Calu3 (cell line): ENCODE measurements around the gene CAPG. TPM values are rescaled to one million over a fixed set of nuclear protein-coding genes. Genes with fewer than 3 reads are reported as not detected.

Experiments used
- BruUV-seq: library from RNA; stranded (reverse); fragments of 400-500 nt; replicated peaks from 2 replicates; lab custom pipeline; 2021; lab: Mats Ljungman, UMichigan
- CTCF ChIA-PET: fragments of 300-600 bp; sonication (Branson Sonifier 250); formaldehyde crosslinking; loops from one replicate; lab custom pipeline; 2022; ENCODE audit warnings: antibody characterized with exemption; lab: Charles Lee
- DNase-seq: peaks from one replicate; pipeline ENCODE4 v3.0.0; 2022
- H3K27ac Mint-ChIP-seq: one replicate; pipeline ENCODE4 v1.8.0; 2022; ENCODE audit warnings: mixed read lengths; ENCODE audit not compliant: unreplicated experiment
- H3K27me3 Mint-ChIP-seq: one replicate; pipeline ENCODE4 v1.8.0; 2022; ENCODE audit warnings: mixed read lengths; ENCODE audit not compliant: unreplicated experiment
- H3K36me3 Mint-ChIP-seq: one replicate; pipeline ENCODE4 v1.8.0; 2022; ENCODE audit warnings: mild to moderate bottlenecking, moderate library complexity, mixed read lengths; ENCODE audit not compliant: insufficient read depth, unreplicated experiment
- H3K4me1 Mint-ChIP-seq: one replicate; pipeline ENCODE4 v1.8.0; 2022; ENCODE audit warnings: mild to moderate bottlenecking, low read depth, mixed read lengths; ENCODE audit not compliant: unreplicated experiment
- H3K4me3 Mint-ChIP-seq: one replicate; pipeline ENCODE4 v1.8.0; 2022; ENCODE audit warnings: mild to moderate bottlenecking, low read depth, moderate library complexity, mixed read lengths; ENCODE audit not compliant: unreplicated experiment
- H3K9me3 Mint-ChIP-seq: one replicate; pipeline ENCODE4 v1.8.0; 2022; ENCODE audit warnings: low read depth, mixed read lengths; ENCODE audit not compliant: unreplicated experiment
- intact Hi-C: fragments of 100-400 bp; cut with micrococcal nuclease; formaldehyde crosslinking; loops from one replicate; pipeline ENCODE4 v1.10.0; 2022; ENCODE audit not compliant: unreplicated experiment
- total RNA-seq: library from RNA; stranded (reverse); gene quantifications from 2 replicates; pipeline ENCODE4 v1.2.3, GENCODE V29; 2022
- TF ChIP-seq, protein P1 (sequence below): fragments of 200-600 bp; IDR thresholded peaks from one replicate; pipeline ENCODE4 v1.8.0; 2022; ENCODE audit warnings: antibody characterized with exemption; ENCODE audit not compliant: unreplicated experiment

The CAPG gene
- total RNA-seq, 1 experiment from 2014 or later = 238 TPM

DNA sequence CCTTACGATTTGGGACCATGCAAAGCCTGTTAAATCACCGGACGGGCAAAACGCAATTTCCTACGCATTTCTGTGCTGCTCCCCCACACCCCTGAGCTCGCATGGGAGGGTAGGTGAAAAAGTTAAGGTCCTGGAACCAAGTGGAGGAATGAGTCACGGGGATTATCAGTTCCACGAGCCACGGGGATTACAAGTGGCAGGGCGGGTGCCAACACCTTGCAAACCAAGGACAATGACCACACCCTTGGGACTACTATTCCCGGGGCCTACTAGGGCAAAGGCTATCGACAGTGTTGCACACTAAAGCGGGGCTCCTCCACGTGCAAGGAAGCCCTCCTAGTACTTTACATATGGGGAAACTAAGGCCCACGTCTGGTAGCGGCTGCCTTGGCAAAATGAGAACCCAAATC, 56.3 kb downstream of the CAPG start:
- intact Hi-C loops = no loop called here
- Mint-ChIP-seq H3K9me3 (no peaks in the 10 kb centered on the region), H3K27me3 (no peaks in the 10 kb centered on the region), H3K4me1 (no peaks in the 10 kb centered on the region), H3K27ac (peak overlapping the region; percentile 89), H3K36me3 (peaks cover 42% of the 10 kb centered on the region), H3K4me3 (peak overlapping the region; percentile 96)
- peak; percentile 35 for DNase-seq
- CTCF ChIA-PET = interaction anchor here (1.5 kb wide), 1 partner anchor 26 kb away, joined by 6 read pairs; the partner anchor contains the start of gene TGOLN2
- TSS peak; percentile 76 for BruUV-seq
- TF ChIP-seq, protein P1, sequence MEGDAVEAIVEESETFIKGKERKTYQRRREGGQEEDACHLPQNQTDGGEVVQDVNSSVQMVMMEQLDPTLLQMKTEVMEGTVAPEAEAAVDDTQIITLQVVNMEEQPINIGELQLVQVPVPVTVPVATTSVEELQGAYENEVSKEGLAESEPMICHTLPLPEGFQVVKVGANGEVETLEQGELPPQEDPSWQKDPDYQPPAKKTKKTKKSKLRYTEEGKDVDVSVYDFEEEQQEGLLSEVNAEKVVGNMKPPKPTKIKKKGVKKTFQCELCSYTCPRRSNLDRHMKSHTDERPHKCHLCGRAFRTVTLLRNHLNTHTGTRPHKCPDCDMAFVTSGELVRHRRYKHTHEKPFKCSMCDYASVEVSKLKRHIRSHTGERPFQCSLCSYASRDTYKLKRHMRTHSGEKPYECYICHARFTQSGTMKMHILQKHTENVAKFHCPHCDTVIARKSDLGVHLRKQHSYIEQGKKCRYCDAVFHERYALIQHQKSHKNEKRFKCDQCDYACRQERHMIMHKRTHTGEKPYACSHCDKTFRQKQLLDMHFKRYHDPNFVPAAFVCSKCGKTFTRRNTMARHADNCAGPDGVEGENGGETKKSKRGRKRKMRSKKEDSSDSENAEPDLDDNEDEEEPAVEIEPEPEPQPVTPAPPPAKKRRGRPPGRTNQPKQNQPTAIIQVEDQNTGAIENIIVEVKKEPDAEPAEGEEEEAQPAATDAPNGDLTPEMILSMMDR = no peak

DNA sequence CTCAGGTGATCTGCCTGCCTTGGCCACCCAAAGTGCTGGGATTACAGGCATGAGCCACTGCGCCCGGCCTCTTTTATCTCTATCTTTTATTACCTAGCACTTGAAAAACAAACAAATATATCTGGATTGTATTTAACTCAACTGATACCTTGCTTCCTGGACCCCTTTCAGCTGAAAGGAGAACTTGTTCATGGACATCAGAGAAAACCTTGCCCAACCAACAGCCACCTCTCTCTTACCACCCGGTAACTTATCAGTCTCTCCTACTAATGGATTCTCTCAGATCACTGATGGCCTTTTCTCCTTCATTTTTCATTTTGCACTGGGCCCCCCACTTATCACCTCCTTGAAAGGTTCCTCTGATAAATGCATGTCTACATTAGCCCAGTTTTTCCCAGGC, 62.6 kb downstream of the CAPG start:
- DNase-seq = no peak
- Mint-ChIP-seq H3K9me3 (no peaks in the 10 kb centered on the region), H3K4me3 (no peak overlapping the region), H3K4me1 (no peaks in the 10 kb centered on the region), H3K36me3 (peaks cover 30% of the 10 kb centered on the region), H3K27ac (no peak overlapping the region), H3K27me3 (no peaks in the 10 kb centered on the region)
- CTCF ChIA-PET = interaction anchor here (0.6 kb wide), 1 partner anchor 17 kb away, joined by 3 read pairs; no protein-coding TSS in a partner anchor
- intact Hi-C loops = no loop called here
- BruUV-seq = no TSS peak
- TF ChIP-seq, protein P1 = no peak

Other genes with a start within 250 kb of the CAPG start
- gene TGOLN2, start 82.4 kb downstream of the CAPG start, total RNA-seq = 154 and 171 TPM in 2 replicates
- 40.6 and 47.2 TPM in 2 replicates for gene RETSAT, start 55.8 kb downstream of the CAPG start, total RNA-seq
- 12.9 and 15.5 TPM in 2 replicates for gene ELMOD3, start 55.6 kb downstream of the CAPG start, total RNA-seq
- 1.8 and 2.4 TPM in 2 replicates for gene SH2D6, start 8.3 kb upstream of the CAPG start, total RNA-seq
- 387 and 393 TPM in 2 replicates for gene MAT2A, start 128.8 kb upstream of the CAPG start, total RNA-seq
- gene GGCX, start 151.1 kb upstream of the CAPG start, total RNA-seq = 66.2 and 67.7 TPM in 2 replicates
- gene VAMP8, start 167.2 kb upstream of the CAPG start, total RNA-seq = 90.8 and 107 TPM in 2 replicates
- gene VAMP5, start 174.1 kb upstream of the CAPG start, total RNA-seq = 10.0 and 10.1 TPM in 2 replicates
- gene RNF181, start 185.4 kb upstream of the CAPG start, total RNA-seq = 101 and 102 TPM in 2 replicates
- gene TMEM150A, start 192.3 kb upstream of the CAPG start, total RNA-seq = 12.1 and 13.3 TPM in 2 replicates
- 39.2 and 40.4 TPM in 2 replicates for gene C2orf68, start 201.7 kb upstream of the CAPG start, total RNA-seq
- 58.4 and 62.6 TPM in 2 replicates for gene USP39, start 205.8 kb upstream of the CAPG start, total RNA-seq